BJ (cell line): ENCODE results near the gene CTNNA1. TPM values are rescaled to one million over a fixed set of nuclear protein-coding genes. Genes with fewer than 3 reads are reported as not detected.

Experiments
- CTCF ChIA-PET: fragments of 350-600 bp; formaldehyde crosslinking; extraction: SDS; loops from one replicate; lab custom pipeline; 2021; ENCODE audit warnings: antibody characterized with exemption, inconsistent platforms; lab: Yijun Ruan, JAX
- POLR2A ChIA-PET: fragments of 300-600 bp; sonication (Branson Sonifier 250); formaldehyde crosslinking; extraction: SDS; loops from one replicate; lab custom pipeline; 2021; ENCODE audit warnings: antibody characterized with exemption; lab: Charles Lee
- DNase-seq: peaks from one replicate; pipeline ENCODE4 v3.0.0-alpha.2; 2011; ENCODE audit warnings: low read depth
- H3K27me3 ChIP-seq: 2 replicates; pipeline ENCODE4 v1.6.0; 2011; ENCODE audit warnings: low read length; ENCODE audit not compliant: control insufficient read depth, insufficient read depth
- H3K36me3 ChIP-seq: 2 replicates; pipeline ENCODE4 v1.5.1; 2011; ENCODE audit warnings: low read length; ENCODE audit not compliant: control insufficient read depth, insufficient read depth
- H3K4me3 ChIP-seq: 2 replicates; pipeline ENCODE4 v1.5.1; 2011; ENCODE audit warnings: low read depth, mild to moderate bottlenecking, control low read depth, low read length
- CTCF ChIP-seq: IDR thresholded peaks from 2 replicates; pipeline ENCODE4 v1.5.1; 2011; ENCODE audit warnings: low read depth, mild to moderate bottlenecking, control low read depth, inconsistent platforms, low read length, moderate library complexity; ENCODE audit not compliant: insufficient read depth
- polyA plus RNA-seq: library from polyadenylated mRNA; depleted of rRNA; stranded (reverse); fragments of >200 nt; gene quantifications from 2 replicates; pipeline ENCODE4 v1.2.3, GENCODE V29; 2011

Gene CTNNA1
- polyA plus RNA-seq, 1 experiment, result 169 TPM

GRCh38 chr5:138867011-138867410 is 113.8 kb downstream of the CTNNA1 start:
- no peak for DNase-seq
- POLR2A ChIA-PET, result no interaction called here
- Histone ChIP-seq H3K4me3 (no peak overlapping the region), H3K27me3 (no peaks in the 10 kb centered on the region), H3K36me3 (no peaks in the 10 kb centered on the region)
- CTCF ChIA-PET, result no interaction called here
- TF ChIP-seq CTCF, result no peak

GRCh38 chr5:138869038-138869437 is 115.8 kb downstream of the CTNNA1 start:
- CTCF ChIA-PET, result interaction anchor here (1.0 kb wide), 1 partner anchor 30 kb away, joined by 3 read pairs; no protein-coding TSS in a partner anchor
- Histone ChIP-seq H3K36me3 (no peaks in the 10 kb centered on the region), H3K4me3 (no peak overlapping the region), H3K27me3 (no peaks in the 10 kb centered on the region)
- no peak for TF ChIP-seq CTCF
- POLR2A ChIA-PET, result no interaction called here
- no peak for DNase-seq

GRCh38 chr5:138869763-138870500 is 116.7 kb downstream of the CTNNA1 start:
- Histone ChIP-seq H3K4me3 (no peak overlapping the region), H3K36me3 (no peaks in the 10 kb centered on the region), H3K27me3 (no peaks in the 10 kb centered on the region)
- no peak for TF ChIP-seq CTCF
- ChIA-PET CTCF (no interaction called here), POLR2A (interaction anchor here (0.6 kb wide), 1 partner anchor 68 kb away, joined by 8 read pairs; no protein-coding TSS in a partner anchor)
- DNase-seq, result no peak

- no peaks in the 10 kb centered on the region for H3K27me3 ChIP-seq
- TF ChIP-seq CTCF, result no peak
- ChIA-PET CTCF (no interaction called here), POLR2A (no interaction called here)
- H3K36me3 ChIP-seq, result no peaks in the 10 kb centered on the region
- DNase-seq, result no peak
- H3K4me3 ChIP-seq, result no peak overlapping the region
Measured at GRCh38 chr5:138870611-138871010, 117.4 kb downstream of the CTNNA1 start.

GRCh38 chr5:138872841-138873465 is 119.7 kb downstream of the CTNNA1 start:
- Histone ChIP-seq H3K4me3 (no peak overlapping the region), H3K27me3 (no peaks in the 10 kb centered on the region), H3K36me3 (no peaks in the 10 kb centered on the region)
- no peak for DNase-seq
- ChIA-PET CTCF (no interaction called here), POLR2A (no interaction called here)
- no peak for TF ChIP-seq CTCF
